Progenitor cell of endocrine pancreas (in vitro differentiated cells): ENCODE data around the gene STXBP5. TPM values are rescaled to one million over a fixed set of nuclear protein-coding genes. Genes with fewer than 3 reads are reported as not detected.

Source experiments
- DNase-seq: peaks from one replicate; pipeline ENCODE4 v3.0.0; 2021; ENCODE audit warnings: low spot score; ENCODE audit not compliant: unreplicated experiment
- H3K27ac Mint-ChIP-seq: 2 replicates; pipeline ENCODE4 v1.8.0; 2021; ENCODE audit warnings: mild to moderate bottlenecking, moderate library complexity, mixed read lengths
- H3K27me3 Mint-ChIP-seq: 2 replicates; pipeline ENCODE4 v1.8.0; 2021; ENCODE audit warnings: mixed read lengths
- H3K36me3 Mint-ChIP-seq: 2 replicates; pipeline ENCODE4 v1.8.0; 2022; ENCODE audit warnings: mixed read lengths; ENCODE audit not compliant: insufficient read depth
- H3K4me1 Mint-ChIP-seq: 2 replicates; pipeline ENCODE4 v1.8.0; 2021; ENCODE audit warnings: low read depth, mixed read lengths
- H3K4me3 Mint-ChIP-seq: 2 replicates; pipeline ENCODE4 v1.8.0; 2021; ENCODE audit warnings: low read depth, mild to moderate bottlenecking, moderate library complexity, mixed read lengths
- H3K9me3 Mint-ChIP-seq: 2 replicates; pipeline ENCODE4 v1.8.0; 2021; ENCODE audit warnings: low read depth, mixed read lengths
- CTCF ChIP-seq: fragments of 200-600 bp; sonication (generic); IDR thresholded peaks from one replicate; pipeline ENCODE4 v1.5.0; 2021; ENCODE audit warnings: antibody characterized with exemption, mild to moderate bottlenecking; ENCODE audit not compliant: unreplicated experiment
- total RNA-seq: library from RNA; stranded (reverse); gene quantifications from 2 replicates; pipeline ENCODE4 v1.2.1, GENCODE V29; 2021

STXBP5 gene
- total RNA-seq, 1 donor from 2014 or later = 43.0 TPM

- Mint-ChIP-seq H3K27me3 (no peaks in the 10 kb centered on the region), H3K4me3 (no peak overlapping the region), H3K9me3 (no peaks in the 10 kb centered on the region), H3K27ac (no peak overlapping the region), H3K4me1 (peaks cover 3% of the 10 kb centered on the region), H3K36me3 (peaks cover 29% of the 10 kb centered on the region)
- no peak for TF ChIP-seq CTCF
- no peak for DNase-seq
These were observed 63.4 kb downstream of the STXBP5 start for GRCh38 chr6:147267658-147268057.

GRCh38 chr6:147268254-147268653 is 64.0 kb downstream of the STXBP5 start:
- no peak for DNase-seq
- H3K27ac Mint-ChIP-seq = no peak overlapping the region
- H3K4me1 Mint-ChIP-seq = peaks cover 3% of the 10 kb centered on the region
- no peaks in the 10 kb centered on the region for H3K27me3 Mint-ChIP-seq
- H3K4me3 Mint-ChIP-seq = no peak overlapping the region
- H3K36me3 Mint-ChIP-seq = peaks cover 29% of the 10 kb centered on the region
- no peaks in the 10 kb centered on the region for H3K9me3 Mint-ChIP-seq
- TF ChIP-seq CTCF = no peak

GRCh38 chr6:147274012-147274411 is 69.8 kb downstream of the STXBP5 start:
- Mint-ChIP-seq H3K27me3 (no peaks in the 10 kb centered on the region), H3K9me3 (no peaks in the 10 kb centered on the region), H3K36me3 (peaks cover 34% of the 10 kb centered on the region), H3K27ac (no peak overlapping the region), H3K4me3 (no peak overlapping the region), H3K4me1 (peaks cover 3% of the 10 kb centered on the region)
- no peak for TF ChIP-seq CTCF
- no peak for DNase-seq

GRCh38 chr6:147274776-147275175 is 70.6 kb downstream of the STXBP5 start:
- Mint-ChIP-seq H3K27me3 (no peaks in the 10 kb centered on the region), H3K4me3 (no peak overlapping the region), H3K9me3 (no peaks in the 10 kb centered on the region), H3K36me3 (peaks cover 36% of the 10 kb centered on the region), H3K4me1 (peaks cover 3% of the 10 kb centered on the region), H3K27ac (no peak overlapping the region)
- TF ChIP-seq CTCF = no peak
- DNase-seq = no peak

GRCh38 chr6:147278891-147279290 is 74.7 kb downstream of the STXBP5 start:
- no peaks in the 10 kb centered on the region for H3K9me3 Mint-ChIP-seq
- peaks cover 4% of the 10 kb centered on the region for H3K4me1 Mint-ChIP-seq
- H3K27ac Mint-ChIP-seq = no peak overlapping the region
- H3K36me3 Mint-ChIP-seq = peaks cover 31% of the 10 kb centered on the region
- no peak overlapping the region for H3K4me3 Mint-ChIP-seq
- DNase-seq = no peak
- no peak for TF ChIP-seq CTCF
- H3K27me3 Mint-ChIP-seq = no peaks in the 10 kb centered on the region
